ENCODE measurements around the gene KMT2B.

Gene KMT2B

GRCh38 chr19:35786299-35787160 is 68.7 kb downstream of the KMT2B start:
- no peak overlapping the region for H3K4me3 ChIP-seq (replicated peaks in 1 of 2; ENCODE audit: low read depth in 2 of 2, low read length in 2 of 2)
- no peak for TF ChIP-seq CTCF (IDR thresholded peaks at IDR 0.05; ENCODE audit: low read depth, low read length)
- no peak for DNase-seq (ENCODE audit: low read depth in 2 of 2)

- TF ChIP-seq CTCF (IDR thresholded peaks at IDR 0.05; ENCODE audit: low read depth, low read length) = no peak
Observed at GRCh38 chr19:35787227-35787799, 69.5 kb downstream of the KMT2B start.

More at GRCh38 chr19:35787227-35787799, 69.5 kb downstream of the KMT2B start:
- no peak for DNase-seq (ENCODE audit: low read depth in 2 of 2)
- no peak overlapping the region for H3K4me3 ChIP-seq (replicated peaks in 1 of 2; ENCODE audit: low read depth in 2 of 2, low read length in 2 of 2)
